ENCODE results near the gene ARHGDIG. TPM values are rescaled to one million over a fixed set of nuclear protein-coding genes. Genes with fewer than 3 reads are reported as not detected.
A peak's percentile ranks its signal among the peaks of the same experiment; 100 is the strongest.

Gene ARHGDIG
- total RNA-seq, 1 experiment from 2014 or later = 5.9 TPM

DNA sequence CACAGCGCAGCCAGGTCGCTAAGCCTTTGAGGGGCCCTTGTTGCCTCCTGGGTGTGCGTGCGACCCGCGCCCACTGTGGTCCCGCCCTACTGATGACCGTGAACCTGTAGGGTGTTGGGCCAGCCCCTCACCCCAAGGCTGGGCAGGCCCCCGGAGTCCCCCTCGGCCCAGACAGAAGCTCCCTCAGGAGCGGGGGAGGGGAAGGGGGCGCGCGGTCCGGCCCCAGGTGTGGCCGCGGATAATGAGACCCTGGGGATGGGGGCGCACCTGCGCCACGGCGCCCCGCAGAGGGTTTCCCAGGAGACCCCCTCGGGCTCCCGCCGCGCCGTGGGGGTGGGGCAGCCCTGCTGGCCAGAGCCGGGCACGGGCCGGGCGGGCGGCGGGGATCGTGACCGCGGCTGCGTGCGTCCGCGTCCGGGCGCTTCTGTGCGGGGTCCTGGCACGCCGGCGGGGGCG, 358 bp upstream of the ARHGDIG start:
- no peak overlapping the region for H2AK5ac ChIP-seq (ENCODE audit: insufficient read length, low read length)
- no peak overlapping the region for H2BK5ac ChIP-seq (ENCODE audit: insufficient read length, low read length)
- Mint-ChIP-seq H3K27ac (no peak overlapping the region), H3K4me1 (peaks cover 0 to 1% of the 10 kb centered on the region in 2 experiments; a peak in 1 of 4 replicates), H3K9me3 (no peaks in the 10 kb centered on the region), H3K4me3 (peak overlapping the region; percentile 51 to 72), H3K36me3 (ENCODE audit: insufficient read depth in 1 of 3, low read depth in 3 of 3) (no peaks in the 10 kb centered on the region), H3K27me3 (ENCODE audit: low read depth) (peaks cover 55% of the 10 kb centered on the region)
- no peak overlapping the region for H2BK12ac ChIP-seq (ENCODE audit: insufficient read length, low read depth, low read length)
- H3K27me3 ChIP-seq (ENCODE audit: insufficient read depth, low read length) = peaks cover 3% of the 10 kb centered on the region; the same call in 1 of the 2 replicates
- H3K9me3 ChIP-seq (ENCODE audit: control insufficient read depth, low read depth, low read length) = no peaks in the 10 kb centered on the region
- no peaks in the 10 kb centered on the region for H3K79me2 ChIP-seq (ENCODE audit: insufficient read depth, low read length)
- no peak for DNase-seq
- H3K56ac ChIP-seq (ENCODE audit: insufficient read length, low read depth, low read length) = no peak overlapping the region
- H3K14ac ChIP-seq (ENCODE audit: insufficient read depth, low read length) = no peak overlapping the region; the same call in 1 of the 2 replicates
- H3K4me1 ChIP-seq (ENCODE audit: insufficient read depth, low read length) = no peaks in the 10 kb centered on the region
- H3K23me2 ChIP-seq (ENCODE audit: insufficient read length, low read depth, low read length, poor library complexity, severe bottlenecking) = peaks cover 7% of the 10 kb centered on the region
- no peaks in the 10 kb centered on the region for H3K79me1 ChIP-seq (ENCODE audit: insufficient read depth, low read depth, low read length, poor library complexity, severe bottlenecking)
- H3K4me2 ChIP-seq (ENCODE audit: insufficient read depth, insufficient read length, low read length) = no peak overlapping the region
- H4K20me1 ChIP-seq (ENCODE audit: control insufficient read depth, insufficient read depth, insufficient read length) = no peaks in the 10 kb centered on the region
- TF ChIP-seq, protein P1, sequence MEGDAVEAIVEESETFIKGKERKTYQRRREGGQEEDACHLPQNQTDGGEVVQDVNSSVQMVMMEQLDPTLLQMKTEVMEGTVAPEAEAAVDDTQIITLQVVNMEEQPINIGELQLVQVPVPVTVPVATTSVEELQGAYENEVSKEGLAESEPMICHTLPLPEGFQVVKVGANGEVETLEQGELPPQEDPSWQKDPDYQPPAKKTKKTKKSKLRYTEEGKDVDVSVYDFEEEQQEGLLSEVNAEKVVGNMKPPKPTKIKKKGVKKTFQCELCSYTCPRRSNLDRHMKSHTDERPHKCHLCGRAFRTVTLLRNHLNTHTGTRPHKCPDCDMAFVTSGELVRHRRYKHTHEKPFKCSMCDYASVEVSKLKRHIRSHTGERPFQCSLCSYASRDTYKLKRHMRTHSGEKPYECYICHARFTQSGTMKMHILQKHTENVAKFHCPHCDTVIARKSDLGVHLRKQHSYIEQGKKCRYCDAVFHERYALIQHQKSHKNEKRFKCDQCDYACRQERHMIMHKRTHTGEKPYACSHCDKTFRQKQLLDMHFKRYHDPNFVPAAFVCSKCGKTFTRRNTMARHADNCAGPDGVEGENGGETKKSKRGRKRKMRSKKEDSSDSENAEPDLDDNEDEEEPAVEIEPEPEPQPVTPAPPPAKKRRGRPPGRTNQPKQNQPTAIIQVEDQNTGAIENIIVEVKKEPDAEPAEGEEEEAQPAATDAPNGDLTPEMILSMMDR (conservative IDR thresholded peaks at IDR 0.05) = no peak
- H2BK15ac ChIP-seq (ENCODE audit: low read depth, low read length) = no peak overlapping the region
- no peak overlapping the region for H3K9ac ChIP-seq (ENCODE audit: extremely low read depth, insufficient read length, low read length)
- H3K27ac ChIP-seq (ENCODE audit: insufficient read length, low read depth, low read length) = no peak overlapping the region
- H2BK120ac ChIP-seq (ENCODE audit: low read depth, low read length, poor library complexity, severe bottlenecking) = no peak overlapping the region
- H3K18ac ChIP-seq (ENCODE audit: insufficient read length, low read depth, low read length) = no peak overlapping the region
- WGBS (ENCODE audit: extremely low coverage, insufficient read length, low lambda C conversion rate) = no CpG with 5 or more reads among the region's 47 CpGs
- H4K8ac ChIP-seq (replicated peaks; ENCODE audit: insufficient read length, low read depth, low read length) = no peak overlapping the region
- H3K4ac ChIP-seq (ENCODE audit: low read depth, low read length) = no peak overlapping the region
- H2AFZ ChIP-seq (ENCODE audit: low read length) = no peak overlapping the region
- no peak overlapping the region for H2BK20ac ChIP-seq (ENCODE audit: low read depth, low read length, poor library complexity, severe bottlenecking)
- H4K5ac ChIP-seq (ENCODE audit: insufficient read length, low read depth, low read length) = no peak overlapping the region
- no peak overlapping the region for H4K91ac ChIP-seq (ENCODE audit: insufficient read length, low read depth, low read length)
- no peak overlapping the region for H3K23ac ChIP-seq (ENCODE audit: insufficient read length, low read depth, low read length)
- H3T11ph ChIP-seq (ENCODE audit: low read length) = no peak overlapping the region

Data from H9 (cell line).